Inflammatory macrophage treated with lipopolysaccharide for 1 hour (primary cell): Measurements from ENCODE around the gene NKX6-2.
"Not testable (repeated sequence)": the region's sequence is repeated elsewhere in the genome, so short reads cannot be mapped to it uniquely, and the experiment has no call there.

Source experiments
- DNase-seq, 2 donors: peaks; one replicate each; pipeline ENCODE4 v3.0.0-alpha.2; 2020 to 2022

NKX6-2 gene

DNA sequence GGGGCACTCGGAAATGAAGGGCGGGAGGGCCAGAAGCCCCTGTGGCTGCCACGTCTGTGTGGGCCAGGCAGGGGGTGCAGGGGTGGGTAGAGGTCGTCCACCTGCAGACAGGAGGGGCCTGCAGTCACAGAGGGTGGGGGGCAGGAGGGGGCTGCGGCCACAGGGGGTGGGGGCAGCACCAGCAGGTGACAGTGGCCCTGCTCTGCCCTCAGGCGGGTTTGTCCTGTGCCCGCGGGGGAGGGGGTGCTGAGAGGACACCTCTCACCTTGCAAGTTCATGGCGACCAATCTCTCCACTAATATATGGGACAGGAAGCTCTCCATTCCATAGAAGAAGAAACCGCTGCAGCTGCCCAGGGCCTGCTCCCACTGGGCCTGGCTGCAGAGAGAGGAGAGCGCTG is 26.6 kb upstream of the NKX6-2 start:
- DNase-seq, result no peak

DNA sequence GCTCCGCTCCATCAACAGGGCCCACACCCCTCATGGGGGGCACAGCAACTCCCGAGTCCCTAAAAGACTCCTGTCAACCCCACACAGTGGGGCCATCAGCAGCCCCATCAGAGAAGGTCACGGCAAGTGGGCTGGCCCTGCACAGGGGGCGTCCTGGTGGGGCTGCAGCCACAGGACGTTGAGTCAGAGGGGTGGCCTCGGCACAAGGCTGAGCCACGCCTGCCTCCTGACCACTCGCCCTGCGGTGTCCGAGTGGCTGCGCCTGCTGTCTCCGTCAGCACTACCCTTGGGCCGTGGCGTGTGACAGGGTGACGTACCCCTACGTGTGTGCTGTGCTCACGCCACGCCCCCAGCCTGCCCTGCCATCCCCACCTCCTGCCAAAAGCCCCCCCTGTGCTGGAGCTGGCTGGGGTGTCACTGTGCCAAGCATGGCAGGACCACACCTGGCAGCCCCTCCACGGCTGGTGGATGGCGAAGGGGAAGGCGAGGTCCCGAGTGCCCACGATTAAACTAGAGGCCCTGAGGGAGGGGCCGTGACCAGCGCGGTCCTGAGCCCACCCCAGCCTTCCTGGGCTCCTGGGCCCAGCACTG is 26.0 kb upstream of the NKX6-2 start:
- no peak for DNase-seq

- DNase-seq, result no peak
Measured at GRCh38 chr10:132810807-132811700, 25.1 kb upstream of the NKX6-2 start.

DNA sequence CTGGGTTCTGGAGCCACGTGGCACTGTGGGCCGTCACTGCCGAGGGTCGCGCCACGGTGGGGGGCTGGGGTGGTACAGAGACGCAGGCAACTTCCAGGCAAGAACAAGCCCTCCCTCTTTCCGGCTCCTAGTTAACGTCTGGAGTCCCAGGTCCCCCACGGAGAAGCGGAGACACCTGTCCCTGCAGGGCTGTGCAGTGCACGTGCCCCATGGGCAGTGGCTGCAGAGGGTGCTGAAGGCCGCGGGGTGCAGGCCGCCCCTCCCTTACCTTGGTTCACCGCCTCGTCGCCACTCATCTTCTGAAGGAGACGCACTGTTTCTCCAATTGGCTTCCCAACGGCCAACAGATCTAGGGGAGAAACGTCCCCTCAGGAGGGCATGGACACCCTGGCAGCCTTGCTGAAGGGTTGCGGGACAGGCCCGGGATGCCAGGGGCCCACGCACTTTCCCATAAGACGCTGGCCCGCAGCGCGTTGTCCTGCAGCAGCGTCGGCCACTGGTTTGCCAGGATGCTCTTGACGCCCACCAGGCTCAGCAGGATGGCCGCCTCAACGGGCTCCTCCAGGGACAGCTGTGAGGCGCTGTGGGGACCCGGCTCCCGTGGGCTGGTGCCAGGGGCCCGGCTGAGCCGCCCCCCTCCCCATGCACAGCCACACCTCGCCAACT is 24.3 kb upstream of the NKX6-2 start:
- DNase-seq, result no peak

DNA sequence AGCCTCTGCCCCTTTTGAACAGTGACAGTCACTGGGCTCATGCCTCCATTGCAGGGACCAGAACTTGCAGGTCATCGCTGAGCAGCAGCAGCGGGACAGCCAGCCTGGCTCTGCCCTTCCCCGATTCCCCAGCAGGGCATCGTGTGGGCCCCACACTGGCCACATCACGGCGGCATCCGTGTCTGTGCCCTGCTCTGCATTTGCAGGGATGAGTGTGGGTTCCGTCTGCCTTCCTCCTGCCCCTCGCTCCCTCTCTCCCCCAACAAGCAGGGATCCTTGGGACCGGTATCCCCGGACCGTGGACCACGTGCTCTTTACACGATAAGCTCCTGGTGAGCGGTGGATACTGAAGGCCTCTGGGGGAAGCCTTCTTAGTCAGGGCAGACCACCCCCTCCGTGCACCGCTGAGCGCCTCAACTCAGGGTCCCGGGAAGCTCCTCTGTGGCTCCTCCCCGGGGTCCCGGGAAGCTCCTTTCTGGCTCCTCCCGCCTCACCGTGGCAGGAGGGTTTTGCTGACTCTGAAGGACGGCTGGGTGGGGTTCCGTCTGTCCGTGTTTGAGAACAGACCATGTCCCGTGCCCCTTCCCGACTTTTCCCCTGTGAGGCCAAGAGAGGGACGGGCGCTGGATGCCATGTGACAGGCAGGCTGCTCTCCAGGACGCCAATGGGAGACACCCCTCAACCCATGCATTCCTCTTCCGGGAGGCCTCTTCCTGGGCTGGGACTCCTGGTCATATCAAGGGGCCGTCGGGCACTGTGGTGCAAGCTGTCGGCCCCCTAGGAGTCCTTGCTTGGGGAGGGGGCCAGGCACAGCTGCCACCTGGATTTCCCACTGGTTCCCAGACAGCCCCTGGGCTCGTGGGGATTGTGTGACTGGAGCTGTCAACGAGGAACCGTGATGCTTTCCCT is 23.5 kb upstream of the NKX6-2 start:
- no peak for DNase-seq

DNA sequence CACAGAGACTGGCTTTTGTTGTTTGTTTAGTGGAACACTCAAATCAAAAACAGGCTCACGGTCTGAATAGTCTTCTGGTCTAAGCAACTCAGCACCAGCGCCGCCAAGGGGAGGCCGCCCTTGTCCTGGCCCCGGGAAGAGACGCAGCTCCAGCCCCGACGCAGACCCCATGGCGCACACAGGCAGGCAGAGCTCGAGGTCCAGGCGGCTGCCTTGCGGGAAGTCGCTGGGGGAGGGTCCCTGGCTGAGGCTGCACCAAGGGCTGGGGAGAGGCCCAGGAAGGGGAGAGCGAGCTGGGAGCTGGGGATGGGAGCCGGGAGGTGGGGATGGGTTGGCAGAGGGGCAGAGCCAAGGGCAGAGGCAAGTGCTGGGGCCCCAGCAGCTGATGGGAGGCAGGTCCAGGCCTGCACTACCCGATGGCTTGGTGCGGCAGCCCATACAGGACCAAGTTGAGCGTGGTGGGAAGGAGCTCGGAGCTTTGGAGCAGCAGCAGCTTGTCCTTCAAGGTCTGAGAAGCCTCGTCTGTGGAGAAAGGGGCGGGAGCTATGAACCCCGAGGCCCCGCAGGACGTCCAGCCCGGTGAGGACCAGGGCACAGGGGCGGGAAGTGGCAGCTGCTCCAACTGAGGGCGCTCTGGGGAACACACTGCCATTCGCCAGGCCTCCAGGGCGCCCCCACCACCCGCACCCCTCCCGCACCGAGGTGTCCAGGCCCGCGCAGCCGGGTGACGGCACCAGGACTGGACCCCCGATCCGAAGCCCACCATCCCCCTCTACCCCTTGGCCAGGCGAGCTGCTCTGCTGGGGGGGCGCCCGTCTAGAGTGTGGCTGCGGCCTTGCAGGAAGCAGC is 22.7 kb upstream of the NKX6-2 start:
- no peak for DNase-seq

- DNase-seq, result no peak
Measured at GRCh38 chr10:132807621-132808049, 21.7 kb upstream of the NKX6-2 start.

- no peak for DNase-seq
Measured at GRCh38 chr10:132806561-132807003, 20.6 kb upstream of the NKX6-2 start.

DNA sequence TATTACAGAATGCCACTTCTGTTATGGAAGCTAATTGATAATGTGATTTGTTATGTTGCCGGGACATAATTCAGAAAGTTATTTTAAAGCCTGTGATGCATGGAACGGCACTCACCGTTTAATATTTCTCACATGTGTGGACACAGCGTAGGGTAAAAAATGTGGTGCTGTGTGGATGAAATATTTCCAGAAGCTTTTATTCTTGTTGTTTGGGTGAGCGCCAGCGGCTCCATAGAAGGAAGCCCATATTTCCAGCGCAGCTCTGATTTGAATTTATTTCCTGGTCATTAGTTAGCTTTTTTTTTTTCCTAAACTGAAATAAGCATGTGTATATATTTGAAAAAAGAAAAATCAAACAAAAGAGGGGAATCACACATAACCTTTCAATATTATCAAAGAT is 20.2 kb upstream of the NKX6-2 start:
- no peak for DNase-seq

GRCh38 chr10:132805599-132805998 is 19.7 kb upstream of the NKX6-2 start:
- no peak for DNase-seq

GRCh38 chr10:132804785-132805426 is 19.0 kb upstream of the NKX6-2 start:
- DNase-seq, result no peak

- DNase-seq, result no peak
Measured at GRCh38 chr10:132804287-132804686, 18.3 kb upstream of the NKX6-2 start.

DNA sequence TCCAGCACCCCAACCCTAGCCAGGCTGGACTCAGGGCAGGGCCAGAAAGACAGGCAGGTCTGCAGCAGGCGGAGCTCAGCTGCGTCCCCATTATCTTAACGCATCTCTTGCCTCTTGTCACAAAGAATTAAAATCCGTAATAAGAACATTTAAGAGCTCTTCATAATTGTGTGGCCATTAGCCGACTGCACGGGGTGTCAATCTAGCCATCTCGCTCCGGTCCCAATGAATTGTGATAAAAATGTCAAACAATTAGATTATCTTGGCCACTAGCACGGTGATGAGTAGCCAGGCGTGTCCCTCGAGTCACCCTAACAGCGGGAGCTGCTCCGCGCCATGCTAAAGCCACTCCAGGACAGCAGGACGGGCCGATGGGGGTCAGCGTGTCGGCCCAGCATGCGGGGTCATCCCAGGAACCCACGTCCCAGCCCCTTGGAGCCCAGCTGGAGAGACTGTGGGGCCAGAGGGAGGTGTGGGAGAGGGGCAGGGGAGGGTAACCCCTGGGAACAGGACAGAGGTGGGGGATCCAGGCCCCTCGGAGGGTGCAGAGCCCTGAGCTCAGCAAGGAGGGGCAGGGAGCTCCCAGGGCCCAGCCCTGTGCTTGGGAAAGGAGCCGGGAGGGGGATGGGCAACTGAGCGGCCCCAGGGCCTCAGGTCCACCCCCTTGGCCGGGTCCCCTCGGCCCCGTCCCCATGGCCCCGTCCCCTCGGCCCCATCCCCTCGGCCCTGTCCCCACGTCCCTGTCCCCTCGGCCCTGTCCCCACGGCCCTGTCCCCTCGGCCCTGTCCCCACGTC is 17.7 kb upstream of the NKX6-2 start:
- no peak for DNase-seq

GRCh38 chr10:132802694-132803320 is 16.9 kb upstream of the NKX6-2 start:
- no peak for DNase-seq

- DNase-seq, result no peak
Measured at GRCh38 chr10:132802048-132802447, 16.1 kb upstream of the NKX6-2 start.

DNA sequence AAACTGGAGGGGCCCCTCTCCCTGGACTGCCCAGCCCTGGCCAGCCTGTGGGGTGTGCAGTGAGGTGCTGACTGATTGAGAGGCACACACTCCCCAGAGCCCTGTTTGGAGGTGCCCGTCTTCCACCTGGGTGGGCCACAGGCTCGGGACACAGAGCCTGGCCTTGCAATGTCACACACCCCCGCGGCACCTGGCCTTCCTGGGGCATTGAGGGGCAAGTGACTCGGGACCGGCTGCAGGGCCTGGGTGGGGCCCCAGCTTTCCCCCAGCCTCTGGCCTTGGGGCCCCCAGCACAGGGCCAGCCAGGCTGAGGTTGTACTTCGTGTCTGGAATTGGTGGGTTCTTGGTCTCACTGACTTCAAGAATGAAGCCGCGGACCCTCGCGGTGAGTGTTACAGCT is 13.9 kb upstream of the NKX6-2 start:
- DNase-seq, result no peak

DNA sequence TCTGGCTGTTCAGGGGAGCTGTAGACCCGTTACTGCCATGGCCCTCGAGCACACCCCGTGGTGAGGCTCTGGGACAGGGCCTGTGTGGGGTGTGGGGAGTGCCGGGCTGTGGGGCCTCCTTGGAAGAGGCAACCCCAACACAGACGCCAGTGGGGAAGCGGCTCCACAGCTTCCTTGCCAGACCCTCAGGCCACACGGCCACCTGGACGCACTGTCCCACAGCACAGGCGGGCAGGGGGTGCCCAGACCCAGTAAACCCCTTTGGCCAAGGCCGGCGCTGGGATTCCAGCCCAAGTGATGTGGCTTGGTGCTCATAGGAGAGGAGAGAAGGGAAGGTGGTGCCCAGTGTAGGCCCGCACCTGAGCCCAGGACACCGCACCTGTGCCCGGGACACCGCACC is 12.9 kb upstream of the NKX6-2 start:
- DNase-seq, result no peak

DNA sequence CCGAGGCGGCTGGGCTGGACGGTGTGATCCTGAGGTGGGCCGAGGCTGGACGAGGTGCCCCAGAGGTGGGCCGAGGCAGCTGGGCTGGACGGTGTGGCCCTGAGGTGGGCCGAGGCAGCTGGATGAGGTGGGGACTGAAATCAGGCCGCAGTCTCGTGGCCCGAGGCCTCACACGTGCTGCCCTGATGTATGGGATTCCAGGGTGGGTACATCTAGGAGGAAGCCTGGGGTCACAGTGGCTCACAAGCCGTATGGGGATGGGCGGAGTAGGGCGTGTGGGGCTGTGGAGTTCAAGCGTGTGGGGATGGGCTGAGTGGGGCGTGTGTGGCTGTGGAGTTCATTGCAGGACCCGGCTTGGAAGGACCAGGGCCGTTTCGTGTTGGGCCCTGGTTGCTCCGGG is 12.5 kb upstream of the NKX6-2 start:
- no peak for DNase-seq

DNA sequence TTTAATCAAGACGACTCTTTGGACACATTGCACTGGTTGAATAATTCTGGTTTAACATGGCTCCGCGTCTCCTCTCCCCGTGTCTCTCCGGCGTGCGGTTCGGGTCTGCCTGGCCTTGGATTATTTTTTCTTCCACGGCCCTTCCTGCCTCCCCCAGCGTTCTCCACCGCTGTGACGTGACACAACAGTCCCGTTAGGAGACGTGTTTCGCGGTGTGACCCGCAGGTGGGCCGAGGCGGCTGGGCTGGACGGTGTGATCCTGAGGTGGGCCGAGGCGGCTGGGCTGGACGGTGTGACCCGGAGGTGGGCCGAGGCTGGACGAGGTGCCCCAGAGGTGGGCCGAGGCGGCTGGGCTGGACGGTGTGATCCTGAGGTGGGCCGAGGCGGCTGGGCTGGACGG is 12.0 kb upstream of the NKX6-2 start:
- not testable (repeated sequence) for DNase-seq

DNA sequence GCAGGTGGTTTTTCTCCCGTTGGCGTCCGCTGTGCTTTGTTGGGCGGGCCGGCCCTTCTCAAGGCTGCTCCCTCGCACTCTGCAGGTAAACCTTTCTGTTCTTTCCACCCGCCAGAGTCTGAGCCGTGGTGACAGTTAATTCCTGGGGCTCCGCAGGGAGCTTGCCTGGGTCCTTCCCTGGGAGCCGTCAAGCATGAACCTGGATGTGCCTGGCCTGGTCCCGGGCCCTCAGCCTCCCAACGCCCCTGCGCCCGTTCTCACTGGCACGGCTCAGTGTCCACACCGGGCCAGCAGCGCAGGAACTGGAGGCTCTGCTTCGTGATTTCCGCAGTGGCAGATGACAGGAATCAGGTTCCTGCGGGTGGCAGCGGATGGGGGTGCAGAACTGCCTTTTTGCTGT is 10.9 kb upstream of the NKX6-2 start:
- no peak for DNase-seq
